Immature natural killer cell (primary cell): ENCODE results near the gene DAB1. TPM values are rescaled to one million over a fixed set of nuclear protein-coding genes. Genes with fewer than 3 reads are reported as not detected.

Experiments
- DNase-seq, 3 donors: peaks; one replicate each; pipeline ENCODE4 v3.0.0; 2022; ENCODE audit warnings: mixed read lengths in 1 of 3
- H3K27ac Mint-ChIP-seq, 6 donors: one replicate each; pipeline ENCODE4 v1.8.0; 2020; ENCODE audit warnings: mixed read lengths in 6 of 6, mild to moderate bottlenecking in 5 of 6, inconsistent platforms in 4 of 6, moderate library complexity in 3 of 6
- H3K27me3 Mint-ChIP-seq, 3 donors: one replicate each; pipeline ENCODE4 v1.8.0; 2020 to 2021; ENCODE audit warnings: low read depth in 3 of 3, mild to moderate bottlenecking in 3 of 3, mixed read lengths in 3 of 3, moderate library complexity in 3 of 3, inconsistent platforms in 1 of 3
- H3K36me3 Mint-ChIP-seq, 3 donors: one replicate each; pipeline ENCODE4 v1.8.0; 2020; ENCODE audit warnings: mixed read lengths in 3 of 3, inconsistent platforms in 2 of 3, mild to moderate bottlenecking in 2 of 3
- H3K4me1 Mint-ChIP-seq, 2 donors: one replicate each; pipeline ENCODE4 v1.8.0; 2020; ENCODE audit warnings: inconsistent platforms in 2 of 2, mild to moderate bottlenecking in 2 of 2, mixed read lengths in 2 of 2, moderate library complexity in 1 of 2
- H3K4me3 Mint-ChIP-seq, 5 donors: one replicate each; pipeline ENCODE4 v1.8.0; 2020; ENCODE audit warnings: mild to moderate bottlenecking in 5 of 5, mixed read lengths in 5 of 5, inconsistent platforms in 3 of 5, moderate library complexity in 3 of 5
- H3K9me3 Mint-ChIP-seq, 6 donors: one replicate each; pipeline ENCODE4 v1.8.0; 2020; ENCODE audit warnings: mild to moderate bottlenecking in 6 of 6, mixed read lengths in 6 of 6, inconsistent platforms in 4 of 6, moderate library complexity in 3 of 6
- polyA plus RNA-seq, 3 donors: library from polyadenylated mRNA; unstranded; fragments of 300-500 nt; fragmentation: Illumina TruSeq; gene quantifications; one replicate each; pipeline ENCODE4 v1.2.3, GENCODE V29; 2021

The DAB1 gene
- polyA plus RNA-seq, 3 donors from 2014 or later = 0.88 TPM; not detected in 2

- H3K9me3 Mint-ChIP-seq = no peaks in the 10 kb centered on the region
- DNase-seq = no peak
- H3K4me1 Mint-ChIP-seq = no peaks in the 10 kb centered on the region
- peaks cover 1 to 4% (median 1%) of the 10 kb centered on the region in 3 donors for H3K27me3 Mint-ChIP-seq
- no peak overlapping the region for H3K4me3 Mint-ChIP-seq
- no peak overlapping the region for H3K27ac Mint-ChIP-seq
- no peaks in the 10 kb centered on the region for H3K36me3 Mint-ChIP-seq
Measured at GRCh38 chr1:57131257-57131656, 292.6 kb downstream of the DAB1 start.

- no peak overlapping the region for H3K27ac Mint-ChIP-seq
- no peaks in the 10 kb centered on the region for H3K9me3 Mint-ChIP-seq
- H3K4me3 Mint-ChIP-seq = no peak overlapping the region
- H3K27me3 Mint-ChIP-seq = peaks cover 1 to 4% (median 1%) of the 10 kb centered on the region in 3 donors
- no peaks in the 10 kb centered on the region for H3K36me3 Mint-ChIP-seq
- DNase-seq = no peak
- H3K4me1 Mint-ChIP-seq = no peaks in the 10 kb centered on the region
Measured at GRCh38 chr1:57129865-57130264, 294.0 kb downstream of the DAB1 start.

GRCh38 chr1:57127976-57128375 lies 295.9 kb downstream of the DAB1 start:
- no peak for DNase-seq
- no peaks in the 10 kb centered on the region for H3K9me3 Mint-ChIP-seq
- no peak overlapping the region for H3K4me3 Mint-ChIP-seq
- H3K4me1 Mint-ChIP-seq = no peaks in the 10 kb centered on the region
- no peak overlapping the region for H3K27ac Mint-ChIP-seq
- no peaks in the 10 kb centered on the region for H3K36me3 Mint-ChIP-seq
- H3K27me3 Mint-ChIP-seq = peaks cover 1 to 4% (median 2%) of the 10 kb centered on the region in 3 donors

- Mint-ChIP-seq H3K9me3 (peaks cover 0 to 2% (median 0%) of the 10 kb centered on the region in 6 donors), H3K4me1 (no peaks in the 10 kb centered on the region), H3K4me3 (no peak overlapping the region), H3K27me3 (peaks cover 1 to 2% (median 2%) of the 10 kb centered on the region in 3 donors), H3K36me3 (no peaks in the 10 kb centered on the region), H3K27ac (no peak overlapping the region)
- DNase-seq = no peak
Measured at GRCh38 chr1:57124768-57125446, 299.0 kb downstream of the DAB1 start.

- Mint-ChIP-seq H3K4me1 (no peaks in the 10 kb centered on the region), H3K27me3 (peaks cover 2 to 4% (median 3%) of the 10 kb centered on the region in 3 donors), H3K36me3 (no peaks in the 10 kb centered on the region), H3K4me3 (no peak overlapping the region), H3K27ac (no peak overlapping the region), H3K9me3 (peaks cover 0 to 2% (median 0%) of the 10 kb centered on the region in 6 donors)
- no peak for DNase-seq
Measured at GRCh38 chr1:57124170-57124569, 299.7 kb downstream of the DAB1 start.

- peaks cover 2 to 8% (median 2%) of the 10 kb centered on the region in 3 donors for H3K27me3 Mint-ChIP-seq
Measured at GRCh38 chr1:57122031-57122430, 301.8 kb downstream of the DAB1 start.

GRCh38 chr1:57118948-57119603 lies 304.8 kb downstream of the DAB1 start:
- Mint-ChIP-seq H3K4me3 (no peak overlapping the region), H3K27me3 (peaks cover 2 to 8% (median 2%) of the 10 kb centered on the region in 3 donors), H3K4me1 (no peaks in the 10 kb centered on the region), H3K36me3 (no peaks in the 10 kb centered on the region), H3K9me3 (peaks cover 0 to 2% (median 0%) of the 10 kb centered on the region in 6 donors), H3K27ac (no peak overlapping the region)
- DNase-seq = no peak

More at GRCh38 chr1:57122031-57122430, 301.8 kb downstream of the DAB1 start:
- Mint-ChIP-seq H3K27ac (no peak overlapping the region), H3K36me3 (no peaks in the 10 kb centered on the region), H3K4me1 (no peaks in the 10 kb centered on the region), H3K4me3 (no peak overlapping the region), H3K9me3 (peaks cover 0 to 2% (median 0%) of the 10 kb centered on the region in 6 donors)
- DNase-seq = no peak

GRCh38 chr1:57117753-57118152 lies 306.1 kb downstream of the DAB1 start:
- no peak for DNase-seq
- H3K4me1 Mint-ChIP-seq = no peaks in the 10 kb centered on the region
- no peaks in the 10 kb centered on the region for H3K36me3 Mint-ChIP-seq
- peaks cover 0 to 2% (median 0%) of the 10 kb centered on the region in 6 donors for H3K9me3 Mint-ChIP-seq
- peaks cover 0 to 8% (median 2%) of the 10 kb centered on the region in 3 donors for H3K27me3 Mint-ChIP-seq
- no peak overlapping the region for H3K27ac Mint-ChIP-seq
- H3K4me3 Mint-ChIP-seq = no peak overlapping the region

GRCh38 chr1:57116871-57117270 lies 307.0 kb downstream of the DAB1 start:
- no peaks in the 10 kb centered on the region for H3K4me1 Mint-ChIP-seq
- H3K9me3 Mint-ChIP-seq = peaks cover 0 to 2% (median 0%) of the 10 kb centered on the region in 6 donors
- peaks cover 0 to 8% (median 4%) of the 10 kb centered on the region in 3 donors for H3K27me3 Mint-ChIP-seq
- no peak overlapping the region for H3K4me3 Mint-ChIP-seq
- DNase-seq = no peak
- no peak overlapping the region for H3K27ac Mint-ChIP-seq
- H3K36me3 Mint-ChIP-seq = no peaks in the 10 kb centered on the region

- H3K4me1 Mint-ChIP-seq = no peaks in the 10 kb centered on the region
- no peak overlapping the region for H3K4me3 Mint-ChIP-seq
- DNase-seq = no peak
- no peaks in the 10 kb centered on the region for H3K36me3 Mint-ChIP-seq
- peaks cover 0 to 1% (median 0%) of the 10 kb centered on the region in 6 donors for H3K9me3 Mint-ChIP-seq
- peaks cover 0 to 9% (median 6%) of the 10 kb centered on the region in 3 donors for H3K27me3 Mint-ChIP-seq
- no peak overlapping the region for H3K27ac Mint-ChIP-seq
Measured at GRCh38 chr1:57115030-57115614, 308.7 kb downstream of the DAB1 start.

- no peak for DNase-seq
- Mint-ChIP-seq H3K4me3 (no peak overlapping the region), H3K36me3 (no peaks in the 10 kb centered on the region), H3K4me1 (no peaks in the 10 kb centered on the region), H3K27me3 (peaks cover 0 to 4% (median 4%) of the 10 kb centered on the region in 3 donors), H3K27ac (no peak overlapping the region), H3K9me3 (peaks cover 0 to 1% (median 0%) of the 10 kb centered on the region in 6 donors)
Measured at GRCh38 chr1:57112148-57112547, 311.7 kb downstream of the DAB1 start.

GRCh38 chr1:57111175-57111574 lies 312.7 kb downstream of the DAB1 start:
- DNase-seq = no peak
- H3K9me3 Mint-ChIP-seq = peaks cover 0 to 4% (median 0%) of the 10 kb centered on the region in 6 donors
- H3K27me3 Mint-ChIP-seq = peaks cover 0 to 4% (median 2%) of the 10 kb centered on the region in 3 donors
- no peak overlapping the region for H3K4me3 Mint-ChIP-seq
- no peak overlapping the region for H3K27ac Mint-ChIP-seq
- H3K36me3 Mint-ChIP-seq = no peaks in the 10 kb centered on the region
- no peaks in the 10 kb centered on the region for H3K4me1 Mint-ChIP-seq

- DNase-seq = no peak
- H3K27me3 Mint-ChIP-seq = peaks cover 0 to 4% (median 2%) of the 10 kb centered on the region in 3 donors
- H3K4me3 Mint-ChIP-seq = no peak overlapping the region
- no peak overlapping the region for H3K27ac Mint-ChIP-seq
- H3K4me1 Mint-ChIP-seq = no peaks in the 10 kb centered on the region
- H3K9me3 Mint-ChIP-seq = peaks cover 0 to 5% (median 0%) of the 10 kb centered on the region in 6 donors
- no peaks in the 10 kb centered on the region for H3K36me3 Mint-ChIP-seq
Measured at GRCh38 chr1:57109883-57110282, 314.0 kb downstream of the DAB1 start.

GRCh38 chr1:57109247-57109646 lies 314.6 kb downstream of the DAB1 start:
- Mint-ChIP-seq H3K9me3 (peaks cover 0 to 5% (median 0%) of the 10 kb centered on the region in 6 donors), H3K27me3 (peaks cover 0 to 4% (median 2%) of the 10 kb centered on the region in 3 donors), H3K4me1 (no peaks in the 10 kb centered on the region), H3K36me3 (no peaks in the 10 kb centered on the region), H3K4me3 (no peak overlapping the region), H3K27ac (no peak overlapping the region)
- no peak for DNase-seq
